HepG2 (cell line): ENCODE results near the gene CD19. TPM values are rescaled to one million over a fixed set of nuclear protein-coding genes. Genes with fewer than 3 reads are reported as not detected.

ENCODE experiments used
- AKAP8 ChIP-seq: sonication (generic); formaldehyde crosslinking; IDR thresholded peaks from 2 replicates; pipeline ENCODE4 v1.5.1; 2020; ENCODE audit warnings: mild to moderate bottlenecking, missing genetic modification reagents
- CENPX ChIP-seq: sonication (generic); formaldehyde crosslinking; IDR thresholded peaks from 2 replicates; pipeline ENCODE4 v1.9.0; 2021; ENCODE audit warnings: mild to moderate bottlenecking, missing genetic modification reagents, moderate library complexity
- DMAP1 ChIP-seq: IDR thresholded peaks from 2 replicates; pipeline ENCODE4 v1.6.1; 2016
- ELF1 ChIP-seq: sonication (generic); formaldehyde crosslinking; IDR thresholded peaks from 2 replicates; pipeline ENCODE4 v1.4.0; 2020; ENCODE audit warnings: missing genetic modification reagents
- FIP1L1 ChIP-seq: fragments of 200-400 bp; formaldehyde crosslinking; IDR thresholded peaks from 2 replicates; pipeline ENCODE4 v1.6.1; 2018; ENCODE audit warnings: low read depth, mild to moderate bottlenecking, low read length, moderate library complexity, borderline replicate concordance; ENCODE audit not compliant: insufficient read depth
- GFI1 ChIP-seq: sonication (generic); formaldehyde crosslinking; IDR thresholded peaks from 2 replicates; pipeline ENCODE4 v1.5.0; 2020; ENCODE audit warnings: missing genetic modification reagents, mild to moderate bottlenecking, borderline replicate concordance
- KMT2B ChIP-seq: IDR thresholded peaks from 2 replicates; pipeline ENCODE4 v1.6.1; 2016; ENCODE audit warnings: missing genetic modification reagents, missing compliant biosample characterization
- NFATC3 ChIP-seq: sonication (generic); formaldehyde crosslinking; IDR thresholded peaks from 2 replicates; pipeline ENCODE4 v1.5.1; 2020; ENCODE audit warnings: mild to moderate bottlenecking, missing genetic modification reagents
- NR2F6 ChIP-seq, 2 experiments: IDR thresholded peaks; 2 replicates each; pipeline ENCODE4 v1.6.1; 2016; ENCODE audit warnings: antibody characterized with exemption in 1 of 2, mild to moderate bottlenecking in 1 of 2
- SOX6 ChIP-seq, 2 experiments: fragments of 450-650 bp in 1 of 2; sonication (generic) in 1 of 2; formaldehyde crosslinking in 1 of 2; IDR thresholded peaks; 2 replicates each; pipeline versions ENCODE4 v1.4.0 to v1.6.1; 2017 to 2020; ENCODE audit warnings: antibody characterized with exemption in 1 of 2, mild to moderate bottlenecking in 1 of 2, missing genetic modification reagents in 1 of 2
- TBP ChIP-seq: sonication (generic); formaldehyde crosslinking; IDR thresholded peaks from 2 replicates; pipeline ENCODE4 v1.5.0; 2020; ENCODE audit warnings: missing genetic modification reagents
- ZBTB21 ChIP-seq: sonication (generic); formaldehyde crosslinking; IDR thresholded peaks from 2 replicates; pipeline ENCODE4 v1.4.0; 2020; ENCODE audit warnings: missing genetic modification reagents
- ZNF143 ChIP-seq: sonication (generic); formaldehyde crosslinking; IDR thresholded peaks from 2 replicates; pipeline ENCODE4 v1.4.0; 2020; ENCODE audit warnings: missing genetic modification reagents
- ZNF318 ChIP-seq: sonication (generic); formaldehyde crosslinking; IDR thresholded peaks from 2 replicates; pipeline ENCODE4 v1.4.0; 2020; ENCODE audit warnings: mild to moderate bottlenecking, missing genetic modification reagents
- ZNF335 ChIP-seq: sonication (generic); formaldehyde crosslinking; IDR thresholded peaks from 2 replicates; pipeline ENCODE4 v1.4.0; 2020; ENCODE audit warnings: missing genetic modification reagents
- ZNF674 ChIP-seq: sonication (generic); formaldehyde crosslinking; IDR thresholded peaks from 2 replicates; pipeline ENCODE4 v1.5.0; 2020; ENCODE audit warnings: low read depth, mild to moderate bottlenecking, missing genetic modification reagents
- ZNF777 ChIP-seq: sonication (generic); formaldehyde crosslinking; IDR thresholded peaks from 2 replicates; pipeline ENCODE4 v1.4.0; 2020; ENCODE audit warnings: missing genetic modification reagents
- polyA plus RNA-seq, 8 experiments: library from polyadenylated mRNA; depleted of rRNA in 3 of 8; stranded (reverse) in 7 of 8; unstranded in 1 of 8; fragments of >200 nt; fragmentation: Illumina TruSeq in 4 of 8; extraction: Trizol in 4 of 8; gene quantifications; 2 replicates each; pipeline versions ENCODE4 v1.2.1 to v1.2.3, GENCODE V29; 2011 to 2016; ENCODE audit warnings: low read depth in 4 of 8, missing spikeins in 1 of 8, mixed read lengths in 1 of 8; ENCODE audit not compliant: insufficient read depth in 1 of 8
- total RNA-seq, 5 experiments: library from RNA; depleted of rRNA; stranded (reverse); fragments of >200 nt; fragmentation: Illumina TruSeq; extraction: Trizol; gene quantifications; 2 replicates each; pipeline ENCODE4 v1.2.3, GENCODE V29; 2016; ENCODE audit warnings: low read depth in 1 of 5
- TF ChIP-seq, protein P1 (sequence below): IDR thresholded peaks from 2 replicates; pipeline ENCODE4 v1.6.1; 2012; ENCODE audit warnings: low read length, improper control_type of control experiment

Gene CD19
- total and polyA plus RNA-seq, 2 of the 13 experiments (the other 11 are each of a cell fraction or from before 2014, with no cell fraction given) = 0.55 to 1.1 TPM

- TF ChIP-seq ZNF318 (CRISPR knock-in tag) (no peak), GFI1 (CRISPR knock-in tag) (peak; percentile 52; the same call in 1 of the 2 replicates), CENPX (no peak), ZNF674 (CRISPR knock-in tag) (no peak), SOX6 (IDR thresholded peaks at IDR 0.05) (no peak), SOX6 (CRISPR knock-in tag; IDR thresholded peaks at IDR 0.05) (no peak), NFATC3 (CRISPR knock-in tag) (no peak), ZNF335 (CRISPR knock-in tag) (no peak), ELF1 (CRISPR knock-in tag) (peak; percentile 65), NR2F6 (IDR thresholded peaks at IDR 0.05) (no peak), NR2F6 (CRISPR knock-in tag; IDR thresholded peaks at IDR 0.05) (no peak), ZNF143 (no peak), DMAP1 (CRISPR knock-in tag) (no peak), ZNF777 (no peak), KMT2B (CRISPR knock-in tag) (no peak), TBP (no peak), AKAP8 (CRISPR knock-in tag) (peak; percentile 22; the same call in 1 of the 2 replicates), ZBTB21 (no peak), FIP1L1 (no peak)
- TF ChIP-seq, protein P1, sequence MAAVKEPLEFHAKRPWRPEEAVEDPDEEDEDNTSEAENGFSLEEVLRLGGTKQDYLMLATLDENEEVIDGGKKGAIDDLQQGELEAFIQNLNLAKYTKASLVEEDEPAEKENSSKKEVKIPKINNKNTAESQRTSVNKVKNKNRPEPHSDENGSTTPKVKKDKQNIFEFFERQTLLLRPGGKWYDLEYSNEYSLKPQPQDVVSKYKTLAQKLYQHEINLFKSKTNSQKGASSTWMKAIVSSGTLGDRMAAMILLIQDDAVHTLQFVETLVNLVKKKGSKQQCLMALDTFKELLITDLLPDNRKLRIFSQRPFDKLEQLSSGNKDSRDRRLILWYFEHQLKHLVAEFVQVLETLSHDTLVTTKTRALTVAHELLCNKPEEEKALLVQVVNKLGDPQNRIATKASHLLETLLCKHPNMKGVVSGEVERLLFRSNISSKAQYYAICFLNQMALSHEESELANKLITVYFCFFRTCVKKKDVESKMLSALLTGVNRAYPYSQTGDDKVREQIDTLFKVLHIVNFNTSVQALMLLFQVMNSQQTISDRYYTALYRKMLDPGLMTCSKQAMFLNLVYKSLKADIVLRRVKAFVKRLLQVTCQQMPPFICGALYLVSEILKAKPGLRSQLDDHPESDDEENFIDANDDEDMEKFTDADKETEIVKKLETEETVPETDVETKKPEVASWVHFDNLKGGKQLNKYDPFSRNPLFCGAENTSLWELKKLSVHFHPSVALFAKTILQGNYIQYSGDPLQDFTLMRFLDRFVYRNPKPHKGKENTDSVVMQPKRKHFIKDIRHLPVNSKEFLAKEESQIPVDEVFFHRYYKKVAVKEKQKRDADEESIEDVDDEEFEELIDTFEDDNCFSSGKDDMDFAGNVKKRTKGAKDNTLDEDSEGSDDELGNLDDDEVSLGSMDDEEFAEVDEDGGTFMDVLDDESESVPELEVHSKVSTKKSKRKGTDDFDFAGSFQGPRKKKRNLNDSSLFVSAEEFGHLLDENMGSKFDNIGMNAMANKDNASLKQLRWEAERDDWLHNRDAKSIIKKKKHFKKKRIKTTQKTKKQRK = no peak
These were observed 4.4 kb downstream of the CD19 start (continued) for GRCh38 chr16:28935924-28936783.
